NCI-H128 (cell line): ENCODE results near the gene RNF167.

Experiments
- DNase-seq: peaks from one replicate; lab custom pipeline; 2025; ENCODE audit not compliant: unreplicated experiment; lab: John Stamatoyannopoulos, UW

Gene RNF167

GRCh38 chr17:4939796-4940554 lies at the start of gene RNF167, which contains the start of gene SLC25A11:
Gene RNF167, plus strand, starts transcription at chr17:4940268. Its CDS starts 642 bp downstream, at chr17:4940910.
Gene SLC25A11, minus strand, starts transcription at chr17:4940046. Its CDS starts 136 bp downstream, at chr17:4939910.
- DNase-seq, result peak; percentile 93

- DNase-seq, result no peak
These were observed 48.4 kb upstream of the RNF167 start for GRCh38 chr17:4891411-4892410.

GRCh38 chr17:4892499-4893221 lies 47.4 kb upstream of the RNF167 start:
- no peak for DNase-seq

GRCh38 chr17:4893272-4893671 lies 46.8 kb upstream of the RNF167 start:
- no peak for DNase-seq

GRCh38 chr17:4893721-4894560 lies 46.1 kb upstream of the RNF167 start:
- DNase-seq, result no peak

GRCh38 chr17:4895121-4895520 lies 44.9 kb upstream of the RNF167 start:
- no peak for DNase-seq

GRCh38 chr17:4895657-4896331 lies 44.3 kb upstream of the RNF167 start:
- no peak for DNase-seq

- no peak for DNase-seq
These were observed 43.5 kb upstream of the RNF167 start for GRCh38 chr17:4896332-4897197.

GRCh38 chr17:4897198-4897687 lies 42.8 kb upstream of the RNF167 start:
- DNase-seq, result no peak

GRCh38 chr17:4897785-4898184 lies 42.3 kb upstream of the RNF167 start:
- DNase-seq, result no peak

GRCh38 chr17:4898351-4898750 lies 41.7 kb upstream of the RNF167 start:
- DNase-seq, result no peak

GRCh38 chr17:4898927-4899326 lies 41.1 kb upstream of the RNF167 start:
- DNase-seq, result no peak

GRCh38 chr17:4899341-4900230 lies 40.5 kb upstream of the RNF167 start, which contains the start of gene C17orf107:
Gene C17orf107, plus strand, starts transcription at chr17:4899536. Its CDS starts 227 bp downstream, at chr17:4899763.
- no peak for DNase-seq

- DNase-seq, result no peak
These were observed 39.6 kb upstream of the RNF167 start for GRCh38 chr17:4900231-4901107.

GRCh38 chr17:4901108-4901647 lies 38.9 kb upstream of the RNF167 start:
- DNase-seq, result no peak
